ENCODE data around the gene OR2T1.
"Not testable (repeated sequence)": the region's sequence is repeated elsewhere in the genome, so short reads cannot be mapped to it uniquely, and the experiment has no call there.

- TF ChIP-seq CTCF (IDR thresholded peaks at IDR 0.05); SMC3 (IDR thresholded peaks at IDR 0.05; ENCODE audit: low read depth, low read length); CHD2 (IDR thresholded peaks at IDR 0.05; ENCODE audit: low read length, partially characterized antibody); EZH2phosphoT487 (IDR thresholded peaks at IDR 0.05; ENCODE audit: borderline replicate concordance, low read depth); MXI1 (IDR thresholded peaks at IDR 0.05; ENCODE audit: low read depth, low read length): not testable (repeated sequence)
- TF ChIP-seq, protein P1, sequence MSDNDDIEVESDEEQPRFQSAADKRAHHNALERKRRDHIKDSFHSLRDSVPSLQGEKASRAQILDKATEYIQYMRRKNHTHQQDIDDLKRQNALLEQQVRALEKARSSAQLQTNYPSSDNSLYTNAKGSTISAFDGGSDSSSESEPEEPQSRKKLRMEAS (IDR thresholded peaks at IDR 0.05; ENCODE audit: low read depth), result not testable (repeated sequence)
- TF ChIP-seq, protein P2, sequence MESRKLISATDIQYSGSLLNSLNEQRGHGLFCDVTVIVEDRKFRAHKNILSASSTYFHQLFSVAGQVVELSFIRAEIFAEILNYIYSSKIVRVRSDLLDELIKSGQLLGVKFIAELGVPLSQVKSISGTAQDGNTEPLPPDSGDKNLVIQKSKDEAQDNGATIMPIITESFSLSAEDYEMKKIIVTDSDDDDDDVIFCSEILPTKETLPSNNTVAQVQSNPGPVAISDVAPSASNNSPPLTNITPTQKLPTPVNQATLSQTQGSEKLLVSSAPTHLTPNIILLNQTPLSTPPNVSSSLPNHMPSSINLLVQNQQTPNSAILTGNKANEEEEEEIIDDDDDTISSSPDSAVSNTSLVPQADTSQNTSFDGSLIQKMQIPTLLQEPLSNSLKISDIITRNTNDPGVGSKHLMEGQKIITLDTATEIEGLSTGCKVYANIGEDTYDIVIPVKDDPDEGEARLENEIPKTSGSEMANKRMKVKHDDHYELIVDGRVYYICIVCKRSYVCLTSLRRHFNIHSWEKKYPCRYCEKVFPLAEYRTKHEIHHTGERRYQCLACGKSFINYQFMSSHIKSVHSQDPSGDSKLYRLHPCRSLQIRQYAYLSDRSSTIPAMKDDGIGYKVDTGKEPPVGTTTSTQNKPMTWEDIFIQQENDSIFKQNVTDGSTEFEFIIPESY (IDR thresholded peaks at IDR 0.05; ENCODE audit: borderline replicate concordance, low read depth), result not testable (repeated sequence)
- TF ChIP-seq, protein P3, sequence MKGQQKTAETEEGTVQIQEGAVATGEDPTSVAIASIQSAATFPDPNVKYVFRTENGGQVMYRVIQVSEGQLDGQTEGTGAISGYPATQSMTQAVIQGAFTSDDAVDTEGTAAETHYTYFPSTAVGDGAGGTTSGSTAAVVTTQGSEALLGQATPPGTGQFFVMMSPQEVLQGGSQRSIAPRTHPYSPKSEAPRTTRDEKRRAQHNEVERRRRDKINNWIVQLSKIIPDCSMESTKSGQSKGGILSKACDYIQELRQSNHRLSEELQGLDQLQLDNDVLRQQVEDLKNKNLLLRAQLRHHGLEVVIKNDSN (IDR thresholded peaks at IDR 0.05; ENCODE audit: borderline replicate concordance, low read depth), result not testable (repeated sequence)
These were observed 28.8 kb downstream of the OR2T1 start for GRCh38 chr1:248431683-248432082.
